Keratinocyte (primary cell): ENCODE data around the gene MAP7D3.

Experiments used
- CTCF ChIP-seq, 3 experiments: IDR thresholded peaks in 1 of 3; conservative IDR thresholded peaks in 1 of 3; optimal IDR thresholded peaks in 1 of 3; 2 replicates in 2 of 3; 3 replicates in 1 of 3; pipeline versions ENCODE3 to v1.5.1; 2011; ENCODE audit warnings: low read length in 3 of 3, mild to moderate bottlenecking in 3 of 3, moderate library complexity in 2 of 3, control low read depth in 1 of 3, inconsistent platforms in 1 of 3; ENCODE audit not compliant: insufficient read depth in 2 of 3; ENCODE audit errors: extremely low read depth in 1 of 3
- EZH2 ChIP-seq: IDR thresholded peaks from one replicate; pipeline ENCODE4 v1.6.1; 2012; ENCODE audit warnings: inconsistent platforms, mild to moderate bottlenecking, low read length, moderate library complexity

- TF ChIP-seq CTCF (optimal IDR thresholded peaks at IDR 0.05 in 1 of 3, IDR thresholded peaks at IDR 0.05 in 1 of 3, conservative IDR thresholded peaks at IDR 0.05 in 1 of 3; ENCODE audit: extremely low read depth in 1 of 3, insufficient read depth in 2 of 3, low read length in 3 of 3): no peak
- no peak for TF ChIP-seq EZH2
Observed at GRCh38 chrX:136210243-136210642, 41.0 kb downstream of the MAP7D3 start.
